GM19468 (cell line): ENCODE data around the gene SLC8A3.
A peak's percentile ranks its signal among the peaks of the same experiment; 100 is the strongest.
"Not testable (repeated sequence)": the region's sequence is repeated elsewhere in the genome, so short reads cannot be mapped to it uniquely, and the experiment has no call there.

Experiments
- ATAC-seq: cut with Tn5 transposase; IDR thresholded peaks from one replicate; pipeline ENCODE4 v1.9.1; 2021; ENCODE audit warnings: mild to moderate bottlenecking, moderate library complexity, moderate number of reproducible peaks; ENCODE audit not compliant: unreplicated experiment; ENCODE audit errors: extremely low read depth

The SLC8A3 gene

DNA sequence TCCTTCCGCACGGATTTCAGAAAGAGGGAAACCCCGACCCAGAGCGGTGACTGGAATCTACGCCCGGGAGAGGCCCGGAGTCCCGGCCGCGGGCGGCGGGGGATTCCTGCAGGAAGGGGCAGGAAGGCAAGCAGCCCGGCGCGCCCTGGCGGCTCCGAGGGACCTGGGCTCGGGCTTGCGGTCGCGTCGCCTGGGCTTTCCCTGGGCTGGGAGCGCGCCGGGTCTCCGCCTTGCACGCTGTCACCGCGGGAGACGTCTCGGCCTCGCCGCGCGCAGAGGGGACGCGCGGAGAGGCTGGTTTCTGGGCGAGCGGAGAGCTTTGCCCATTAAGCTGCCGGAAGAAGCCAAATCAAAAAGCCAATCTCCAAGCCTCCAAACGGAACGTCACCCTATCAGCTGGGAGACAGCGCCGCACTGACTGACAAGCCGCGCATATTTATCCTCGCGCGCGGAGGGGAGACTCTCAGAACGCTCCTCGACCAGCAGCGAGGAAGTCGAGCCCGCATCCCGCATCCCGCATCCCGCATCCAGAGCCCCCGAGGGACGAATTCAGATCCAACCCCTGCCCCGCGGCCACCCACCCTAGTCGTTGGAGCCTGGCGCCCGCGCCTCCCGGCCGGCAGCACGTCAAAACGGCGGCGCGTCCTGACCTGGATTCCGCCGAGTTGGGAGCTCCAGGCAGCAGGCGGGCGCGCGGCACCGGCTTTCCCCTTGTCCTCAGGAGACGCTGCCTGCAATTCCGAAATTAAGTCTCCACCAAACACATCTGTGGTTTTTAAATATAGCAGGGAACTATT, at the start of gene SLC8A3:
SLC8A3 (minus strand) TSS at position 293 of the 797 bp plus-strand sequence. CDS start 20,529 bp downstream, outside the sequence.
- ATAC-seq, result no peak

GRCh38 chr14:70237710-70238109, 49.0 kb upstream of the SLC8A3 start:
- no peak for ATAC-seq

DNA sequence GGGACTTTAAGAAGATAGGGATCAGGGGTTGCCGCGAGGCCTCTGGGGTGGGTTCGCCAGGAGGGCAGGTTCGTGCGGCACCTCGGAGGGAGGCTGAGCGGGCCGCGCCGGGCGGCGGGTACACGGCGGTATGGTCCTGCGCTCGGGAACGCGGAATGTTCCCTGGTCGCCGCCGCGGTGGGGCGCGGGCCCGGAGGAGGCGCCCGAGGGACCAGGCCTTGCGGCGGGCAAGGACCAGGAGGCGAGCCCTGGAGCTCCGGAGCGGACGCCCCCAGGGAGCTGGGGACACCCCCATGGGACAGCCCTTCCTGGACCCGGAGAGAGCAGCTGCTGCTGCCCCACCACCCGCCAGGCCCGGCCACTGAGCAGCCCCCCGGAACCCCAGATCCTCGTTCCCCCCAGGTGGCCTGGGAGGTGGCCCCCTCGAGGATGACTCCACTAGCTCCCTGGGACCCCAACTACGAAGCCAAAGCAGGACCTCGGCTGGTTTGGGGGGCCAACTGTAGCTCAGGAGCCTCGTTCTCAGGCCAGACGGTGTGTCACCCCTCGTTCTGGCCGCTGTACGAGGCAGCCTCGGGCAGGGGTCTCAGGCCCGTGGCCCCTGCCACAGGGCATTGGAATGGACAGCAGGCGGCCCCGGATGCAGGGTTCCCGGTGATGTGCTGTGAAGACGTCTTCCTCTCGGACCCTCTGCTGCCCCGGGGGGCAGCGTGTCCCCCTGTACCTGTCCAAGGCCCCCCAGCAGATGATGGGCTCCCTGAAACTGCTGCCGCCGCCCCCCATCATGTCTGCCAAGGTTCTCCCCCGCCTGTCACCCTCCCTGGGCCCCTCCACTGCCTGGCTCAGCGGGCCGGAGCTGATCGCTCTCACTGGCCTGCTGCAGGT, 45.6 kb upstream of the SLC8A3 start:
- no peak for ATAC-seq

- not testable (repeated sequence) for ATAC-seq
Measured at GRCh38 chr14:70231756-70232544, 43.2 kb upstream of the SLC8A3 start.

GRCh38 chr14:70229877-70230640, 41.3 kb upstream of the SLC8A3 start:
- ATAC-seq, result not testable (repeated sequence)

DNA sequence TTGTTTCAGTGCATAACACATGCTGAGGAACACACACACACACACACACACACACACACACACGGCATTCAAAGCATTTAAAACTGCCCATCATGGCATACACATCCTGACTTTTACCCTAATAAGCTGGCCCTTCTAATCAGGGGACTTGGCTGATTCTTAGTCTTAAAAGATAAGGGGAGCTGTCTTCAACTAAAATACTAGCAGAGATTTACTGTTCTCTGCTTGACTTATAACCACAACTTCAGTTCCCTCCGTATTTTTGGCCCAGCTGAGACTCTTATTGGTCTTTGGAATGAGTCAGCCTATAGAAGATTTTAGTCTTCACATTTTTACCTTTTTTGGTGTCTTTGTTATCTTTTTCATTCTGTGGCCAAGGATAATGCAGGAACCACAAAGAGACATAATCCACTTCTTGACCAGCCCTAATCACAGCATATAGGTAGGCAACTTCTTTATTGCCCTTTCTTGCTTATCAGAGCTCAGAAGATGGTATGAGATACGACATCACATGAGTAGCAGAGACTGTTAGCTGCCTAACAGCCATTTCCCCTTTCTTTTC, 25.1 kb upstream of the SLC8A3 start:
- ATAC-seq, result no peak

DNA sequence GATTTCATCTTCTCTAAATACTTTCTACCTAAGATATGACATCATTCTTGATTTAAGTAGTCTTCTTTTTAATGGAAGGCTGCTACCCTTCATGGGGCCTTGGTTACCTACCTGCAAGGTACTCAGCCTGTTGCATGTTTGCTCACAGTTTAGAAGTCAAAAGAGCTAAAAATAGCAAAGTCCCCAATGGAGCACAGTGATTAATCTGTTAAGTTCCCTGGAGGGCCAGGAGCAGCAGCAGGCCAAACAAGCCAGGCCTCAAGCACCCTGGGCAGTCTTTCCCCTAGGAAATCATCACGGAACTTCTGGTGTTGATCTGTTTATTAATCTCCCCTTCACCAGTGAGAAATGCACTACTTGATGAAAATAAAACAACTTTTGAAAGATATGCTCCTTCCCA, 24.0 kb upstream of the SLC8A3 start:
- no peak for ATAC-seq

DNA sequence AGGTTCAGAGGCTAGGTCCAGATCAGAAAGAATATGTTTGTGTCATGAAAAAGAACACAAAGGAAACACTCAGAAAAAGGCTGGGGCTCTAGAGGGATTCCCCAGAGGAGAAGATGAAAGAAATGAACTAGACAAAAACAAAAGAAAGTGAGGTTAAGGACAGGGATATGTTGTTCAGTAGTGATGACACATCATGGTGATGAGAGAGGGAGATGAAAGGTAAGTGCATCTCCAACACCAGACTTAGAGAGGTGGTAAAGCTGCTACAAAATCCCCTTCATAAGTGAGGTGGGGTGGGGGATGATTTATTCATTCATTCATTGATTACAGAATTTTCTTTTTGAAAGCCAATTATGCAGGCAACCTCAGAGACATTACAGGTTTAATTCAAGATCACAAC, 19.6 kb upstream of the SLC8A3 start:
- no peak for ATAC-seq

GRCh38 chr14:70203686-70204085, 14.9 kb upstream of the SLC8A3 start:
- no peak for ATAC-seq

GRCh38 chr14:70201994-70202393, 13.2 kb upstream of the SLC8A3 start:
- ATAC-seq, result no peak

DNA sequence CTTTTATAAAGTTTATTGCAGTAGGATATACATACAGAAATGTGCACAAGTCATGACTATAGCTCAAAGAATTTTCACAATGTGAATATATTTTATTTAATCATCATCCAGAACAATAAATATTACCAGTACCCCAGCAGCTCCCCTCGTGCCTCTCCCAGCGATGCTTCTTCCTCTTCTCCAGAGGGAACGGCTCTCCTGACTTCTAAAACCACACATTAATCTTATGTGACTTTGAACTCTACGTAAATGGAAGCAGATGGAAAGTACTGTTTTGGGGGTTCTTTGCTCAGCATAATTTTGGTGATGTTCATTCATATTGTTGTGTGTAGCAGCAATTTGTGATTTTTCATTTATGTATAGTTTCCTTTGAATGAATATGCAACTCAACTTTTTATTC, 4.6 kb upstream of the SLC8A3 start:
- ATAC-seq, result no peak

GRCh38 chr14:70192915-70193314, 4.2 kb upstream of the SLC8A3 start:
- ATAC-seq, result no peak

DNA sequence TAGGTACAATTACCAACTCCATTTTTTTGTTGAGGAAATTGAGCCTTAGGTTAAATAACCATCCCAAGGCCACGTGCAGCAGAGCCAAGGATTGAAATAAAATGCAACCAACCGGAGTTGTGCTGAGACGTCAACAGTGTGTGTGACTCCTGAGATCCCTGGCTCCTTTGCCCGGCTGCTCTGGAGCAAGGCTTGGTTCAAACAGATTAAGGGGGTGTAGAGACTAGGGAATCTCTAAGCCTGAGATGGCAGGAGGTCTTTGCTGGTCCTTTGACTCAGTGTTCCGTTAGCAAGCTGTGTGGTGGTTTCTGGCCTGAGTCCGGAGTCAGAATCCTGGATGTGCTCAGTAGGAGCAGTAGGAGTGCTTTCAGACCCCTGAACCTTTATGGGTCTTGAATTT, 1.4 kb upstream of the SLC8A3 start:
- ATAC-seq, result no peak

DNA sequence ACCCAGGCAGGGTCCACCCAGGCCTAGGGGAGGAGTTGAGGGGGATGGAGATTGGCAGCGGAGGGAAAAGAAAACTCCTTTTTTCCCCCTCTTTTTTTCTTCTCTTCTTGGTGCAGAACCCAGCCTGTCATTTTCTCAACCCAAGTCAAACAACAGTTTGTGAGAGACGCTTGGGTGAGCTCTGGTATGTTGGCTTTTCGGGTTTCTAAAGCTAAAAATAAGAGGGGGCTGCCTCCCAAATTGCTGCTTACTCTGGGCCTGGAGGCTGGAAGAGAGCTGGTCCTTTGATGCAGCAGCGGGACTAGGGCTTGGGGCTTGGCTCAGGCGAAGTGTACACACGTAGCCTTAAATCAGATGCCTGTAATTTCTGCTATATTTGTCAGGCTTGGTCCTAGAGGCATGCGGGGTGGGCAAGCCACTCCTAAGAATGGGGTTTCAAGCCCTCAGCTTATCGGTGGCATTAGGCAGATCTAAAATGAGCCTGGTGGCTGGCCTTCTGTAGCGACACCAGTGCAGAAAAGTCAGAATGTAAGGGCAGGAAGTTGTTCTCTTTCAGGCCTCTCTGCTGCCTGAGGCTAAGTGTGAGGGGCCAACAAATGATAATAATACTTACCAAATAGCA, 816 bp upstream of the SLC8A3 start:
- no peak for ATAC-seq

- ATAC-seq, result no peak
Measured at GRCh38 chr14:70188322-70188658, 461 bp downstream of the SLC8A3 start.

GRCh38 chr14:70186900-70187451, 1.8 kb downstream of the SLC8A3 start:
- ATAC-seq, result no peak

DNA sequence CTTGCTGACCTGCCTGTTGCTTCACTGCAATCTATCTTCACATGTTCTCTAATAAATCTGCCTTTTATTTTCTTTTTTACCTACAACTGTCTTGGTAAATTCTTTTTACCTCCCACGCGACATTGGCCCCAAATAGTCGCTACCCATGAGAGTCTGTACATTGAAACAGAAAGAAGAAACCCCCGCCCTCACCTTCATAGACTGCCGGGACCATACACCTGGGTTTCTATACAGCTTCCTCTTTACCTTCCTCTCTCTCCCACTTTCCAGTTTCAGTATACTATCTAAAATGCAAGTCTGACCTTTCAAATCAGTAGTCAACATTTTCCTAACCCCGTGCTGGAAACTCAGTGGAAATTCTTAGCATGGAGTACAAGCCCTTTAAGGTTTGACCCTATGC, 4.8 kb downstream of the SLC8A3 start:
- ATAC-seq, result peak; percentile 44

DNA sequence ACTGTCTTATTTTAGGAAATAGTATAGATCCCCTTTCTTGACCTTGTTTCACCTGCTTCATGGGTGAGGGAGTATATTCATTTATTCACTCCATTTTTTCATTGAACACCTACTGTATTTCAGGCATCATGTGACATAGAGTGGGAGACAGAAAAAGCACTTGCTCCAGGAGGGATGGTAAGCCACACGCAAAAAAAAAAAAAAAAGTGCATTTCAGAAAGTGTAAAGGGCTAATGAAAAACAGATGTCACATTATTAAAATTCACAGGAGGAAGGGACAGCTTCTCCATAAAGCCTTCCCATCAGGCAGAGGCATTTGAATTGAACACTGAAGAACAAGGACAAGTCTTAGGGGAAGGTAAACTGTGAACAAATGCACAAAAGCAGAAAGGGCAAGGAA, 7.5 kb downstream of the SLC8A3 start:
- no peak for ATAC-seq

DNA sequence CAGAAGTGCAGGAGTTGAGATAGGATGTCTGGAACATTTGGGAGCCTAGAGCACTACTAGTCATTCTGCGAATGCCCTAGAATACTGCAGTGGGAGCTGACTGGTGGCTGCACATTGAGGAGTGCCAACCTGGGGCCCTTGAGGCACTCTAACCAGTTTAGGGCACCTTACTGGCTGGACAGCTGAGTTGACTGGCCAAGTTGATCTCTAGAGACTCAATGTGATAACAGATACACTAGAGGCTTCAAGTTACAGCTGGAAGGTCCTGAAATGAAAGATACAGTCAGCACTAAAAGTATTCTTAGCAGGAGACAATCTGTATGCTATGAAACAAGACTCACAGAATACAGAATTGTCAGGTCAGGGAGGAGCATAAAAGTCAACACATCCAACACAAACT, 8.0 kb downstream of the SLC8A3 start:
- no peak for ATAC-seq
